B cell (primary cell): Measurements from ENCODE around the gene ANKMY2.

Experiments
- CTCF ChIP-seq: fragments of 200-600 bp; IDR thresholded peaks from one replicate; pipeline ENCODE4 v1.8.0; 2022; ENCODE audit warnings: antibody characterized with exemption, mild to moderate bottlenecking
- EZH2 ChIP-seq: IDR thresholded peaks from 2 replicates; pipeline ENCODE4 v1.6.1; 2012; ENCODE audit warnings: borderline replicate concordance, low read depth, mild to moderate bottlenecking, moderate library complexity, low read length; ENCODE audit not compliant: insufficient read depth, poor library complexity, severe bottlenecking

GRCh38 chr7:16694806-16695205, 49.3 kb upstream of the ANKMY2 start:
- TF ChIP-seq CTCF (no peak), EZH2 (no peak)
